GM12875 (cell line): ENCODE measurements around the gene RORC.

ENCODE experiments used
- H3K4me3 ChIP-seq: one replicate; pipeline ENCODE4 v1.5.1; 2011; ENCODE audit warnings: low read depth, low read length, control low read depth
- CTCF ChIP-seq: IDR thresholded peaks from 2 replicates; pipeline ENCODE4 v1.5.1; 2011; ENCODE audit warnings: low read depth, mild to moderate bottlenecking, control low read depth, inconsistent platforms, low read length, moderate library complexity, borderline replicate concordance; ENCODE audit not compliant: insufficient read depth

The RORC gene

GRCh38 chr1:151834239-151834638, 2.6 kb upstream of the RORC start:
- no peak for TF ChIP-seq CTCF
- H3K4me3 ChIP-seq = no peak overlapping the region

DNA sequence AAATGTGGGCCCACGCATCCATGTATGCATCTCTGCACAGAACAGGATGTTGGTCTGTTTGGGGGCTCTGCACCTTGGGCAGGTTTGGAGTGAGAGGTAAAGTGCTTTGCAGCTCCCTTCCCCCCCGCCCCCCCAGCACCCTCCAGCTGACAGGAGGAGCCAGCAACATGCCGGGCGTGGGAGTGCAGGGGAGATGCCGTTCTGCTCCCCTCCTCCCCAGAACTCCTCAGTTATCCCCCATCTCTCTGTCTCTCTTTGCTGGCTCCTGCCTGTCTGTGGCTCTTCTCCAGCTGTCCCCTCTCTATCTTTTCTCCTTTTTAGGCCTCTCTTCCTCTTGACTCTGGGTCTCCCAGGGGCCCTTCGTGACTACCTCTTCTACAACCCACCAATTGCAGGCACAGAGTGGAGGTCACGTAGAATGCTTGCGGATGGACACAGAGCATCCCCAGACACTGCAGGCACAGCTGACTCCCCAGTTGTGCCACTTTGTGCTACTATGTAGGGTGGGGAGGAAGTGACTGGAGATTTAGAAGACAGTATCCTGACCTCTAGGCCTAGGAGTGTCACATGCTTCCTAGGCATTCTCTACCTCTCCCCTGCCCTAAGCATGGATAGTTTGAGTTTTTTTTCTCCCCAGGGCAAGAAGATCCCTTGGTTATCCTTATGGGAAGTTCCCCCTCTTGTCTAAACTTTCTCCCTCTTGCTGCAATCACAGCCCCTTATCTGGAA, 1.7 kb upstream of the RORC start:
- no peak overlapping the region for H3K4me3 ChIP-seq
- no peak for TF ChIP-seq CTCF

- no peak for TF ChIP-seq CTCF
- no peak overlapping the region for H3K4me3 ChIP-seq
These were observed 847 bp upstream of the RORC start for GRCh38 chr1:151832318-151832980.

GRCh38 chr1:151831256-151831591, 378 bp downstream of the RORC start:
- no peak for TF ChIP-seq CTCF
- no peak overlapping the region for H3K4me3 ChIP-seq

- H3K4me3 ChIP-seq = no peak overlapping the region
- no peak for TF ChIP-seq CTCF
These were observed 1.5 kb downstream of the RORC start for GRCh38 chr1:151830055-151830454.

DNA sequence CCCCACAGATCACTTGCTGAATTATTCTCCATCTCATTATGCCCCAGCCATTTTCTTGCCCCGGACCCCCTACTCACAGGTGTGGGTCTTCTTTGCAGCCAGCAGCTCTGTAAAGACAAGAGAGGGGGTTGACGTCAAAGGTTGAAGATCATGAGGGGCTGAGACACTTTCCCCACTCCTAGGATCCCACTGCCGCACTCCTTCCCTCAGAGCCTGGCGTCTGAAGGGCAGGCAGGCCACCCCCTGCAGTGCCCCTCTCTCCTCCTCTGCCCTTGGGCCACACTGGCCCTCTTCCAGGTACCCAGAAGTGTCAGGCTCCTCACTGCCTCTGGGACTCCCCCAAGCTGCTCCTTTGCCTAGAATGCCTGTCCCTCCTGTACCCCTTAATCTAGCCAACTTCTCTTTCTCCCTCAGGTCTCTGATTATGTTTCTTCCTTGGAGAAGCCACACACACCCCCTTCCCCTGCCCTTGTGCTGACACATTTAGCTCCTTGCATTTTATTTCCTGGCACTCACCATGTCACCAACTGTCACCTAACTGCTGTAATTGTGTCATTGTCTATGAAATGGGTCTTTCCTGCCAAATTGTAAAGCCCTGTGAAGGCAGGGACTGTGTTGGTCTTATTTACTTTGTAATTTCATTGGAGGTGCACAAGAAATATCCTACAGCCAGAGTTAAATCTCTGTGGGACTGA, 2.1 kb downstream of the RORC start:
- no peak overlapping the region for H3K4me3 ChIP-seq
- TF ChIP-seq CTCF = no peak

DNA sequence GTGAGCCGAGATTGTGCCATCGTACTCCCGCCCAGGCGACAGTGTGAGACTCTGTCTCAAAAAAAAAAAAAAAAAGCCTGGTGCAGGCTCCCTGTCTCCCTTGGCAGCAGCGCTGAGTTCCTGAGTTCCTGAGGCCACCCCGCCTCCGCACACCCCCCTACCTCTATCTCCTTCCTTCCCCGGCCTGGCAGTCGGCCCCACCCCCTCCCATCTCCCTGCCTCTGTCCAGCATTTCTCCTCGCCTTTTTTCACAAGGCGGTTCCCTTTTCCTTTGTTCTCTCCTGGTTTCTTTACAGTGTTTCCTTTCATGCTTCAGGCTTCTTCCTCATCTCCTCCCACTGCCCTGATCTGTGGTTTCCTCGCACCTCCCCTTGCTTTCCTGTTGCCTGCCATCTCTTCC, 2.7 kb downstream of the RORC start:
- no peak for TF ChIP-seq CTCF
- H3K4me3 ChIP-seq = no peak overlapping the region
